ENCODE data around the gene WNT1.

The WNT1 gene

GRCh38 chr12:48978291-48978740, at the start of gene WNT1:
Gene WNT1, plus strand, starts transcription at chr12:48978322. Its CDS starts 329 bp downstream, at chr12:48978651.
- no peak for DNase-seq

- no peak for DNase-seq
These were observed 48.6 kb upstream of the WNT1 start for GRCh38 chr12:48929551-48929950.

- no peak for DNase-seq
These were observed 47.6 kb upstream of the WNT1 start for GRCh38 chr12:48930475-48930874.

- no peak for DNase-seq
These were observed 45.2 kb upstream of the WNT1 start for GRCh38 chr12:48932878-48933277.

- DNase-seq = peak; percentile 30
These were observed 44.3 kb upstream of the WNT1 start for GRCh38 chr12:48933664-48934311.

GRCh38 chr12:48934312-48934706, 43.8 kb upstream of the WNT1 start:
- no peak for DNase-seq

GRCh38 chr12:48936379-48936979, 41.6 kb upstream of the WNT1 start:
- peak; percentile 84 for DNase-seq

GRCh38 chr12:48937170-48937569, 41.0 kb upstream of the WNT1 start:
- DNase-seq = no peak

GRCh38 chr12:48938805-48939204, 39.3 kb upstream of the WNT1 start:
- no peak for DNase-seq

GRCh38 chr12:48940181-48940580, 37.9 kb upstream of the WNT1 start:
- DNase-seq = no peak

- DNase-seq = no peak
These were observed 34.9 kb upstream of the WNT1 start for GRCh38 chr12:48943221-48943620.

- no peak for DNase-seq
These were observed 31.9 kb upstream of the WNT1 start for GRCh38 chr12:48946205-48946604.

GRCh38 chr12:48946943-48947342, 31.2 kb upstream of the WNT1 start:
- DNase-seq = no peak

GRCh38 chr12:48947727-48948126, 30.4 kb upstream of the WNT1 start:
- no peak for DNase-seq

- DNase-seq = no peak
These were observed 25.4 kb upstream of the WNT1 start for GRCh38 chr12:48952691-48953090.

- no peak for DNase-seq
These were observed 24.1 kb upstream of the WNT1 start for GRCh38 chr12:48954061-48954460.

GRCh38 chr12:48954841-48955501, 23.2 kb upstream of the WNT1 start:
- no peak for DNase-seq

GRCh38 chr12:48956279-48957140, 21.6 kb upstream of the WNT1 start:
- DNase-seq = peak; percentile 48

- peak; percentile 96 for DNase-seq
These were observed 20.7 kb upstream of the WNT1 start, which contains the start of gene ARF3 for GRCh38 chr12:48957141-48958048. Gene ARF3, minus strand, starts transcription at chr12:48957487. Its CDS starts 16,392 bp downstream, at chr12:48941095.

- DNase-seq = no peak
These were observed 20.1 kb upstream of the WNT1 start for GRCh38 chr12:48958049-48958388.

- no peak for DNase-seq
These were observed 17.3 kb upstream of the WNT1 start for GRCh38 chr12:48960834-48961233.

GRCh38 chr12:48961331-48961730, 16.8 kb upstream of the WNT1 start:
- DNase-seq = no peak
